HEK293 (cell line): ENCODE data around the gene MXI1.

ENCODE experiments used
- CTCF ChIA-PET: fragments of 350-600 bp; formaldehyde crosslinking; extraction: SDS; loops from one replicate; lab custom pipeline; 2021; ENCODE audit warnings: antibody characterized with exemption; lab: Yijun Ruan, JAX
- POLR2A ChIA-PET: fragments of 300-600 bp; formaldehyde crosslinking; extraction: SDS; loops from one replicate; lab custom pipeline; 2020; ENCODE audit warnings: antibody characterized with exemption, inconsistent platforms; lab: Yijun Ruan, JAX
- H3K27ac ChIP-seq: fragments of 200-500 bp; sonication (Bioruptor generic); 2 replicates; pipeline ENCODE4 v1.5.1; 2014; ENCODE audit warnings: low read depth, low read length, control low read depth, inconsistent platforms; ENCODE audit errors: extremely low read depth
- H3K36me3 ChIP-seq, 2 experiments: fragments of 200-500 bp in 1 of 2; sonication (Bioruptor generic) in 1 of 2; 1 replicate in 1 of 2; 2 replicates in 1 of 2; pipeline ENCODE4 v1.5.1; 2014 to 2017; ENCODE audit warnings: inconsistent platforms in 2 of 2, low read length in 2 of 2; ENCODE audit not compliant: control insufficient read depth in 2 of 2, insufficient read depth in 1 of 2
- H3K4me1 ChIP-seq: fragments of 200-500 bp; sonication (Bioruptor generic); 2 replicates; pipeline ENCODE4 v1.5.1; 2014; ENCODE audit warnings: mild to moderate bottlenecking, low read length, inconsistent platforms; ENCODE audit not compliant: control insufficient read depth, insufficient read depth
- H3K4me3 ChIP-seq: 2 replicates; pipeline ENCODE4 v1.5.1; 2011; ENCODE audit warnings: low read depth, mild to moderate bottlenecking, control low read depth, low read length, moderate library complexity
- H3K9me3 ChIP-seq: fragments of 200-500 bp; sonication (Bioruptor generic); 2 replicates; pipeline ENCODE4 v1.5.1; 2014; ENCODE audit warnings: low read depth, low read length, inconsistent platforms; ENCODE audit not compliant: control insufficient read depth, insufficient read depth
- KLF8 ChIP-seq: fragments of 450-650 bp; formaldehyde crosslinking; IDR thresholded peaks from 2 replicates; pipeline ENCODE4 v1.5.1; 2016; ENCODE audit warnings: missing biosample characterization, missing genetic modification characterization
- PRDM1 ChIP-seq: fragments of 450-650 bp; formaldehyde crosslinking; IDR thresholded peaks from 2 replicates; pipeline ENCODE4; 2016; ENCODE audit warnings: missing biosample characterization, missing genetic modification characterization
- SALL2 ChIP-seq: fragments of 450-650 bp; formaldehyde crosslinking; IDR thresholded peaks from 2 replicates; pipeline ENCODE4 v1.5.0; 2017; ENCODE audit warnings: missing biosample characterization, mild to moderate bottlenecking, missing genetic modification characterization, borderline replicate concordance
- SP2 ChIP-seq: fragments of 450-650 bp; formaldehyde crosslinking; IDR thresholded peaks from 2 replicates; pipeline ENCODE4 v1.5.1; 2016; ENCODE audit warnings: missing biosample characterization, missing genetic modification characterization
- ZBTB48 ChIP-seq: fragments of 450-650 bp; formaldehyde crosslinking; IDR thresholded peaks from 2 replicates; pipeline ENCODE4 v1.5.1; 2016; ENCODE audit warnings: missing biosample characterization, missing genetic modification characterization
- ZFP37 ChIP-seq: fragments of 450-650 bp; formaldehyde crosslinking; IDR thresholded peaks from 2 replicates; pipeline ENCODE4 v1.5.1; 2016; ENCODE audit warnings: missing biosample characterization, missing genetic modification characterization
- ZNF112 ChIP-seq: fragments of 450-650 bp; formaldehyde crosslinking; IDR thresholded peaks from 2 replicates; pipeline ENCODE4 v1.5.0; 2017; ENCODE audit warnings: missing biosample characterization, missing genetic modification characterization
- ZNF146 ChIP-seq: fragments of 450-650 bp; formaldehyde crosslinking; IDR thresholded peaks from 2 replicates; pipeline ENCODE4 v1.5.1; 2016; ENCODE audit warnings: missing biosample characterization, missing genetic modification characterization
- ZNF174 ChIP-seq: fragments of 450-650 bp; formaldehyde crosslinking; IDR thresholded peaks from 2 replicates; pipeline ENCODE4 v1.5.0; 2017; ENCODE audit warnings: missing biosample characterization, mild to moderate bottlenecking, missing genetic modification characterization
- ZNF2 ChIP-seq: fragments of 450-650 bp; formaldehyde crosslinking; IDR thresholded peaks from 2 replicates; pipeline ENCODE4 v1.5.1; 2016; ENCODE audit warnings: missing biosample characterization, missing genetic modification characterization
- ZNF239 ChIP-seq: fragments of 450-650 bp; formaldehyde crosslinking; IDR thresholded peaks from 2 replicates; pipeline ENCODE4 v1.5.1; 2016; ENCODE audit warnings: missing biosample characterization, missing genetic modification characterization
- ZNF335 ChIP-seq: fragments of 450-650 bp; formaldehyde crosslinking; conservative IDR thresholded peaks from 2 replicates; pipeline ENCODE4 v1.5.1; 2016; ENCODE audit warnings: missing biosample characterization, missing genetic modification characterization
- ZNF48 ChIP-seq: fragments of 450-650 bp; formaldehyde crosslinking; IDR thresholded peaks from 2 replicates; pipeline ENCODE4 v1.5.1; 2016; ENCODE audit warnings: missing biosample characterization, missing genetic modification characterization
- ZNF514 ChIP-seq: fragments of 450-650 bp; formaldehyde crosslinking; IDR thresholded peaks from 2 replicates; pipeline ENCODE4 v1.5.1; 2016; ENCODE audit warnings: missing biosample characterization, missing genetic modification characterization
- ZNF521 ChIP-seq: fragments of 450-650 bp; formaldehyde crosslinking; IDR thresholded peaks from 2 replicates; pipeline ENCODE4 v1.5.1; 2017; ENCODE audit warnings: missing biosample characterization, mild to moderate bottlenecking, missing genetic modification characterization
- ZNF549 ChIP-seq: fragments of 450-650 bp; IDR thresholded peaks from 2 replicates; pipeline ENCODE4 v1.5.1; 2018; ENCODE audit warnings: missing biosample characterization, missing genetic modification characterization, mild to moderate bottlenecking, inconsistent platforms, moderate library complexity
- ZNF629 ChIP-seq: fragments of 450-650 bp; formaldehyde crosslinking; IDR thresholded peaks from 2 replicates; pipeline ENCODE4 v1.5.1; 2017; ENCODE audit warnings: missing biosample characterization, missing genetic modification characterization
- ZNF747 ChIP-seq: fragments of 450-650 bp; formaldehyde crosslinking; IDR thresholded peaks from 2 replicates; pipeline ENCODE4 v1.5.1; 2016; ENCODE audit warnings: missing biosample characterization, missing genetic modification characterization
- ZNF785 ChIP-seq: fragments of 450-650 bp; formaldehyde crosslinking; IDR thresholded peaks from 2 replicates; pipeline ENCODE4 v1.5.1; 2016; ENCODE audit warnings: missing biosample characterization, missing genetic modification characterization
- TF ChIP-seq, protein P1 (sequence below): fragments of 450-650 bp; IDR thresholded peaks from 2 replicates; pipeline ENCODE4 v1.5.1; 2018; ENCODE audit warnings: missing biosample characterization, mild to moderate bottlenecking, missing genetic modification characterization
- TF ChIP-seq, protein P2 (sequence below): fragments of 450-650 bp; formaldehyde crosslinking; IDR thresholded peaks from 2 replicates; pipeline ENCODE4 v1.5.1; 2016; ENCODE audit warnings: missing biosample characterization, missing genetic modification characterization, low read depth
- TF ChIP-seq, protein P3 (sequence below): fragments of 450-650 bp; formaldehyde crosslinking; IDR thresholded peaks from 2 replicates; pipeline ENCODE4 v1.5.1; 2017; ENCODE audit warnings: missing biosample characterization, missing genetic modification characterization
- TF ChIP-seq, protein P4 (sequence below): fragments of 450-650 bp; formaldehyde crosslinking; IDR thresholded peaks from 2 replicates; pipeline ENCODE4; 2016; ENCODE audit warnings: missing biosample characterization, missing genetic modification characterization
- TF ChIP-seq, protein P5 (sequence below): fragments of 450-650 bp; formaldehyde crosslinking; conservative IDR thresholded peaks from 2 replicates; pipeline ENCODE4 v1.5.1; 2016; ENCODE audit warnings: low read depth, missing biosample characterization, missing genetic modification characterization
- TF ChIP-seq, protein P6 (sequence below): fragments of 450-650 bp; formaldehyde crosslinking; IDR thresholded peaks from 2 replicates; pipeline ENCODE4 v1.5.1; 2016; ENCODE audit warnings: missing biosample characterization, missing genetic modification characterization

Gene MXI1

DNA sequence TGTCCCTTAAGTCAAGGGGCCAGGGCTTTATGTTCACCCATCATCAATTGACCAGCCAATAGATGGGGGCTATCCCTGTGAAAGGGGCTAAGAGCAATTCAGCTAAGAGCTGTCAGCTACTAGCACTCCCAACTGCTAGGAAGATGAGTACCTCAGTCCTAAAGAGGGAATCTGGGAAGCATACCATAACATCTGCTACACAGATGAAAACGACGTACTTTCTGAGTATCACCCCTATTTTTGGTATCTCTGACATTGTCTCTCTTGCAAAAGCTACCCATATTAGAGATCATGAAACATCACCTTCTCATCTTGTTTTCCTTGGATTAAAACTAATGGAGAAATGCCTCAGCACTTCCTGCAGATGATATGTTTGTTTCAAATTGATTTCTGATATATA is 104.8 kb downstream of the MXI1 start:
- Histone ChIP-seq H3K9me3 (no peaks in the 10 kb centered on the region), H3K4me3 (no peak overlapping the region), H3K27ac (no peak overlapping the region), H3K4me1 (no peaks in the 10 kb centered on the region), H3K36me3 (no peaks in the 10 kb centered on the region)
- ChIA-PET CTCF (interaction anchor here (0.9 to 3.4 kb wide), 5 partner anchors 187 to 295 kb away, joined by 3 to 19 read pairs (median 3); no protein-coding TSS in a partner anchor), POLR2A (no interaction called here)
- TF ChIP-seq, protein P1, sequence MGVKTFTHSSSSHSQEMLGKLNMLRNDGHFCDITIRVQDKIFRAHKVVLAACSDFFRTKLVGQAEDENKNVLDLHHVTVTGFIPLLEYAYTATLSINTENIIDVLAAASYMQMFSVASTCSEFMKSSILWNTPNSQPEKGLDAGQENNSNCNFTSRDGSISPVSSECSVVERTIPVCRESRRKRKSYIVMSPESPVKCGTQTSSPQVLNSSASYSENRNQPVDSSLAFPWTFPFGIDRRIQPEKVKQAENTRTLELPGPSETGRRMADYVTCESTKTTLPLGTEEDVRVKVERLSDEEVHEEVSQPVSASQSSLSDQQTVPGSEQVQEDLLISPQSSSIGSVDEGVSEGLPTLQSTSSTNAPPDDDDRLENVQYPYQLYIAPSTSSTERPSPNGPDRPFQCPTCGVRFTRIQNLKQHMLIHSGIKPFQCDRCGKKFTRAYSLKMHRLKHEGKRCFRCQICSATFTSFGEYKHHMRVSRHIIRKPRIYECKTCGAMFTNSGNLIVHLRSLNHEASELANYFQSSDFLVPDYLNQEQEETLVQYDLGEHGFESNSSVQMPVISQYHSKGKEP (tag by site-specific recombination) = no peak
- no peak for TF ChIP-seq ZNF48 (tag by site-specific recombination)
- TF ChIP-seq ZNF239 (tag by site-specific recombination) = no peak
- TF ChIP-seq ZNF629 (tag by site-specific recombination) = no peak
- no peak for TF ChIP-seq ZNF549 (tag by site-specific recombination)
- no peak for TF ChIP-seq ZNF335 (tag by site-specific recombination)
- TF ChIP-seq SP2 (tag by site-specific recombination) = no peak
- no peak for TF ChIP-seq ZNF747
- no peak for TF ChIP-seq ZNF2 (tag by site-specific recombination)
- TF ChIP-seq PRDM1 (tag by site-specific recombination) = no peak
- TF ChIP-seq, all 188 proteins: peak for 0

DNA sequence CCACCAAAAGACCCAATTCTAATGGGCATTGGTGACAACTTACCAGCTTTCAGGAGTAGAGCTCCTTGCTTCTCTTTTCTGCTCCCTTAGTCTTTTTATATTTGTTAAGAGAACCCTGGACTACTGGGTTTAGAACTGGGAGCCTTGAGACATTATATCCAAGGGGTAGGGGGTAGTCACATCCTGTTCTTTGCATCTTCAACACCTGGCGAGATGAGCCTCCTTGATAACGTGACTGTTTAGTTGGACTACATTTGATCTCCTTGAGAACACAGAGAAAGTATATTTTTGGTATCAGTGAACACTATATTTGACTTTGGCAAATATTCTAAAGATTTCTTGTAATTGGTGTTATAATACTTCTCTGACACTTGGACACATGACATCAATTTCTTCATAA is 106.3 kb downstream of the MXI1 start:
- Histone ChIP-seq H3K36me3 (no peaks in the 10 kb centered on the region), H3K4me3 (no peak overlapping the region), H3K27ac (no peak overlapping the region), H3K4me1 (no peaks in the 10 kb centered on the region), H3K9me3 (no peaks in the 10 kb centered on the region)
- ChIA-PET POLR2A (no interaction called here), CTCF (interaction anchor here (1.0 to 3.4 kb wide), 3 partner anchors 233 to 287 kb away, joined by 3 to 19 read pairs (median 6); no protein-coding TSS in a partner anchor)
- no peak for TF ChIP-seq ZNF785 (tag by site-specific recombination)
- TF ChIP-seq ZNF112 (tag by site-specific recombination) = no peak
- no peak for TF ChIP-seq ZBTB48
- TF ChIP-seq ZNF174 (tag by site-specific recombination) = no peak
- TF ChIP-seq ZNF146 (tag by site-specific recombination) = no peak
- TF ChIP-seq ZFP37 = no peak
- TF ChIP-seq, protein P2, sequence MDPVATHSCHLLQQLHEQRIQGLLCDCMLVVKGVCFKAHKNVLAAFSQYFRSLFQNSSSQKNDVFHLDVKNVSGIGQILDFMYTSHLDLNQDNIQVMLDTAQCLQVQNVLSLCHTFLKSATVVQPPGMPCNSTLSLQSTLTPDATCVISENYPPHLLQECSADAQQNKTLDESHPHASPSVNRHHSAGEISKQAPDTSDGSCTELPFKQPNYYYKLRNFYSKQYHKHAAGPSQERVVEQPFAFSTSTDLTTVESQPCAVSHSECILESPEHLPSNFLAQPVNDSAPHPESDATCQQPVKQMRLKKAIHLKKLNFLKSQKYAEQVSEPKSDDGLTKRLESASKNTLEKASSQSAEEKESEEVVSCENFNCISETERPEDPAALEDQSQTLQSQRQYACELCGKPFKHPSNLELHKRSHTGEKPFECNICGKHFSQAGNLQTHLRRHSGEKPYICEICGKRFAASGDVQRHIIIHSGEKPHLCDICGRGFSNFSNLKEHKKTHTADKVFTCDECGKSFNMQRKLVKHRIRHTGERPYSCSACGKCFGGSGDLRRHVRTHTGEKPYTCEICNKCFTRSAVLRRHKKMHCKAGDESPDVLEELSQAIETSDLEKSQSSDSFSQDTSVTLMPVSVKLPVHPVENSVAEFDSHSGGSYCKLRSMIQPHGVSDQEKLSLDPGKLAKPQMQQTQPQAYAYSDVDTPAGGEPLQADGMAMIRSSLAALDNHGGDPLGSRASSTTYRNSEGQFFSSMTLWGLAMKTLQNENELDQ (tag by site-specific recombination) = no peak
- TF ChIP-seq SALL2 (tag by site-specific recombination) = no peak
- no peak for TF ChIP-seq ZNF521
- TF ChIP-seq, protein P3, sequence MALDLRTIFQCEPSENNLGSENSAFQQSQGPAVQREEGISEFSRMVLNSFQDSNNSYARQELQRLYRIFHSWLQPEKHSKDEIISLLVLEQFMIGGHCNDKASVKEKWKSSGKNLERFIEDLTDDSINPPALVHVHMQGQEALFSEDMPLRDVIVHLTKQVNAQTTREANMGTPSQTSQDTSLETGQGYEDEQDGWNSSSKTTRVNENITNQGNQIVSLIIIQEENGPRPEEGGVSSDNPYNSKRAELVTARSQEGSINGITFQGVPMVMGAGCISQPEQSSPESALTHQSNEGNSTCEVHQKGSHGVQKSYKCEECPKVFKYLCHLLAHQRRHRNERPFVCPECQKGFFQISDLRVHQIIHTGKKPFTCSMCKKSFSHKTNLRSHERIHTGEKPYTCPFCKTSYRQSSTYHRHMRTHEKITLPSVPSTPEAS (tag by site-specific recombination) = no peak
- TF ChIP-seq KLF8 (tag by site-specific recombination) = no peak
- TF ChIP-seq, protein P4, sequence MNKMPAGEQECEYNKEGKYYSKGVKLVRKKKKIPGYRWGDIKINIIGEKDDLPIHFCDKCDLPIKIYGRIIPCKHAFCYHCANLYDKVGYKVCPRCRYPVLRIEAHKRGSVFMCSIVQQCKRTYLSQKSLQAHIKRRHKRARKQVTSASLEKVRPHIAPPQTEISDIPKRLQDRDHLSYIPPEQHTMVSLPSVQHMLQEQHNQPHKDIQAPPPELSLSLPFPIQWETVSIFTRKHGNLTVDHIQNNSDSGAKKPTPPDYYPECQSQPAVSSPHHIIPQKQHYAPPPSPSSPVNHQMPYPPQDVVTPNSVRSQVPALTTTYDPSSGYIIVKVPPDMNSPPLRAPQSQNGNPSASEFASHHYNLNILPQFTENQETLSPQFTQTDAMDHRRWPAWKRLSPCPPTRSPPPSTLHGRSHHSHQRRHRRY (tag by site-specific recombination) = no peak
- TF ChIP-seq, protein P5, sequence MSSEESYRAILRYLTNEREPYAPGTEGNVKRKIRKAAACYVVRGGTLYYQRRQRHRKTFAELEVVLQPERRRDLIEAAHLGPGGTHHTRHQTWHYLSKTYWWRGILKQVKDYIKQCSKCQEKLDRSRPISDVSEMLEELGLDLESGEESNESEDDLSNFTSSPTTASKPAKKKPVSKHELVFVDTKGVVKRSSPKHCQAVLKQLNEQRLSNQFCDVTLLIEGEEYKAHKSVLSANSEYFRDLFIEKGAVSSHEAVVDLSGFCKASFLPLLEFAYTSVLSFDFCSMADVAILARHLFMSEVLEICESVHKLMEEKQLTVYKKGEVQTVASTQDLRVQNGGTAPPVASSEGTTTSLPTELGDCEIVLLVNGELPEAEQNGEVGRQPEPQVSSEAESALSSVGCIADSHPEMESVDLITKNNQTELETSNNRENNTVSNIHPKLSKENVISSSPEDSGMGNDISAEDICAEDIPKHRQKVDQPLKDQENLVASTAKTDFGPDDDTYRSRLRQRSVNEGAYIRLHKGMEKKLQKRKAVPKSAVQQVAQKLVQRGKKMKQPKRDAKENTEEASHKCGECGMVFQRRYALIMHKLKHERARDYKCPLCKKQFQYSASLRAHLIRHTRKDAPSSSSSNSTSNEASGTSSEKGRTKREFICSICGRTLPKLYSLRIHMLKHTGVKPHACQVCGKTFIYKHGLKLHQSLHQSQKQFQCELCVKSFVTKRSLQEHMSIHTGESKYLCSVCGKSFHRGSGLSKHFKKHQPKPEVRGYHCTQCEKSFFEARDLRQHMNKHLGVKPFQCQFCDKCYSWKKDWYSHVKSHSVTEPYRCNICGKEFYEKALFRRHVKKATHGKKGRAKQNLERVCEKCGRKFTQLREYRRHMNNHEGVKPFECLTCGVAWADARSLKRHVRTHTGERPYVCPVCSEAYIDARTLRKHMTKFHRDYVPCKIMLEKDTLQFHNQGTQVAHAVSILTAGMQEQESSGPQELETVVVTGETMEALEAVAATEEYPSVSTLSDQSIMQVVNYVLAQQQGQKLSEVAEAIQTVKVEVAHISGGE (tag by site-specific recombination) = no peak
- no peak for TF ChIP-seq ZNF514
- TF ChIP-seq, protein P6, sequence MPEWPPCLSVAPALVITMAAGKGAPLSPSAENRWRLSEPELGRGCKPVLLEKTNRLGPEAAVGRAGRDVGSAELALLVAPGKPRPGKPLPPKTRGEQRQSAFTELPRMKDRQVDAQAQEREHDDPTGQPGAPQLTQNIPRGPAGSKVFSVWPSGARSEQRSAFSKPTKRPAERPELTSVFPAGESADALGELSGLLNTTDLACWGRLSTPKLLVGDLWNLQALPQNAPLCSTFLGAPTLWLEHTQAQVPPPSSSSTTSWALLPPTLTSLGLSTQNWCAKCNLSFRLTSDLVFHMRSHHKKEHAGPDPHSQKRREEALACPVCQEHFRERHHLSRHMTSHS (tag by site-specific recombination) = no peak
